Testis (tissue), 3 donors: Measurements from ENCODE around the gene DRAP1. TPM values are rescaled to one million over a fixed set of nuclear protein-coding genes. Genes with fewer than 3 reads are reported as not detected.

Experiments
- DNase-seq: peaks from one replicate; pipeline ENCODE4 v3.0.0-alpha.2; 2019
- H3K27ac ChIP-seq, 2 donors: fragments of 200-600 bp; sonication (generic); one replicate each; pipeline ENCODE4 v1.5.1; 2019
- H3K27me3 ChIP-seq: fragments of 200-600 bp; sonication (generic); one replicate; pipeline ENCODE4 v1.5.1; 2019
- H3K36me3 ChIP-seq: fragments of 200-600 bp; sonication (generic); one replicate; pipeline ENCODE4 v1.5.1; 2017; ENCODE audit warnings: low read depth; ENCODE audit errors: missing control alignments
- H3K4me1 ChIP-seq: fragments of 200-600 bp; sonication (generic); one replicate; pipeline ENCODE4 v1.5.1; 2019
- H3K4me3 ChIP-seq, 2 donors: fragments of 200-600 bp; sonication (generic); one replicate each; pipeline ENCODE4 v1.5.1; 2017 to 2019
- H3K9me3 ChIP-seq: fragments of 200-600 bp; sonication (generic); one replicate; pipeline ENCODE4 v1.5.1; 2017
- POLR2A ChIP-seq: fragments of 450-650 bp; IDR thresholded peaks from one replicate; pipeline ENCODE4 v1.6.1; 2017; ENCODE audit warnings: antibody characterized with exemption, mild to moderate bottlenecking, moderate library complexity
- WGBS, 2 donors: methylation state at CpG; one replicate each; pipeline ENCODE4 v1.1.5; 2018; 5-methylcytosine and 5-hydroxymethylcytosine counted together
- intact Hi-C: fragments of 100-400 bp; cut with DNase I; formaldehyde crosslinking; loops from one replicate; pipeline ENCODE4 v1.15.1; 2023; ENCODE audit warnings: low total_unique reads
- polyA plus RNA-seq: library from polyadenylated mRNA; stranded (reverse); fragments of 350-450 nt; fragmentation: Illumina TruSeq; extraction: RNeasy Lipid Tissue Mini Kit (QIAGEN cat#74804); gene quantifications from one replicate; pipeline ENCODE4 v1.2.3, GENCODE V29; 2014; ENCODE audit warnings: low read depth, low replicate concordance; ENCODE audit not compliant: insufficient read depth
- total RNA-seq, 2 donors: library from RNA; depleted of rRNA; stranded (reverse); fragments of >200 nt; gene quantifications; one replicate each; pipeline ENCODE4 v1.2.3, GENCODE V29; 2016
- TF ChIP-seq, protein P1 (sequence below), 3 experiments: fragments of 450-650 bp in 2 of 3; fragments of 200-600 bp in 1 of 3; sonication (generic) in 1 of 3; IDR thresholded peaks; one replicate each; pipeline ENCODE4 v1.5.1; 2016 to 2019; ENCODE audit warnings: antibody characterized with exemption in 3 of 3, mild to moderate bottlenecking in 2 of 3, moderate library complexity in 1 of 3

DRAP1 gene
- total and polyA plus RNA-seq, 3 donors from 2014 or later: 215 to 304 (median 243) TPM

DNA sequence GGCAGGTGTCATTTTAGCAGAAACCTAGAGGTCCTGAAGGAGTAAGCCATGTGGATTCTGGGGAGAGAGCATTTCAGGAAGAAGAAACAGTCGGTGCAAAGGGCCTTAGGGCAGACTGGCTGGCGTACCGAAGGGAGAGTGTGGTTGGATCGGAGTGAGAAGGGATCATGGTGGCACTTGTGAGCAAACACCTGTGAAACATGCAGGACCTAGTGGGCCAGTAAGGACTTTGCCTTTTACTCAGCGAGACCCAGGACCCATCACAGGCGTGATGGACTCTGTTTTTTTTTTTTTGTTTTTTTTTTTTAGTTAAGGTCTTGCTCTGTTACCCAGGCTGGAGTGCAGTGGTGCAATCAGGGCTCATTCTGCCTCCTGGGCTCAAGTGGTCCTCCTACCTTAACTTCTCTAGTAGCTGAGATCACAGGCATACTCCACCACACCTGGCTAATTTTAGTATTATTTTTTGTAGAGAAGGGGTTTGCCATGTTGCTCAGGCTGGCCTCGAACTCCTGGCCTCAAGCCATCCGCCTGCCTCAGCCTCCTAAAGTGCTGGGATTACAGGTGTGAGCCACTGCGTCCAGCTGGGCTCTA, 22.6 kb downstream of the DRAP1 start:
- H3K9me3 ChIP-seq: no peaks in the 10 kb centered on the region
- intact Hi-C loops: no loop called here
- no peak overlapping the region for H3K4me3 ChIP-seq
- H3K4me1 ChIP-seq: no peaks in the 10 kb centered on the region
- H3K27me3 ChIP-seq: no peaks in the 10 kb centered on the region
- DNase-seq: no peak
- TF ChIP-seq, protein P1, sequence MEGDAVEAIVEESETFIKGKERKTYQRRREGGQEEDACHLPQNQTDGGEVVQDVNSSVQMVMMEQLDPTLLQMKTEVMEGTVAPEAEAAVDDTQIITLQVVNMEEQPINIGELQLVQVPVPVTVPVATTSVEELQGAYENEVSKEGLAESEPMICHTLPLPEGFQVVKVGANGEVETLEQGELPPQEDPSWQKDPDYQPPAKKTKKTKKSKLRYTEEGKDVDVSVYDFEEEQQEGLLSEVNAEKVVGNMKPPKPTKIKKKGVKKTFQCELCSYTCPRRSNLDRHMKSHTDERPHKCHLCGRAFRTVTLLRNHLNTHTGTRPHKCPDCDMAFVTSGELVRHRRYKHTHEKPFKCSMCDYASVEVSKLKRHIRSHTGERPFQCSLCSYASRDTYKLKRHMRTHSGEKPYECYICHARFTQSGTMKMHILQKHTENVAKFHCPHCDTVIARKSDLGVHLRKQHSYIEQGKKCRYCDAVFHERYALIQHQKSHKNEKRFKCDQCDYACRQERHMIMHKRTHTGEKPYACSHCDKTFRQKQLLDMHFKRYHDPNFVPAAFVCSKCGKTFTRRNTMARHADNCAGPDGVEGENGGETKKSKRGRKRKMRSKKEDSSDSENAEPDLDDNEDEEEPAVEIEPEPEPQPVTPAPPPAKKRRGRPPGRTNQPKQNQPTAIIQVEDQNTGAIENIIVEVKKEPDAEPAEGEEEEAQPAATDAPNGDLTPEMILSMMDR (IDR thresholded peaks at IDR 0.05): no peak
- no peak for TF ChIP-seq POLR2A
- H3K27ac ChIP-seq: no peak overlapping the region
- 82% methylated on average over 9 of the region's 9 CpGs for WGBS, 2 donors
- no peaks in the 10 kb centered on the region for H3K36me3 ChIP-seq

DNA sequence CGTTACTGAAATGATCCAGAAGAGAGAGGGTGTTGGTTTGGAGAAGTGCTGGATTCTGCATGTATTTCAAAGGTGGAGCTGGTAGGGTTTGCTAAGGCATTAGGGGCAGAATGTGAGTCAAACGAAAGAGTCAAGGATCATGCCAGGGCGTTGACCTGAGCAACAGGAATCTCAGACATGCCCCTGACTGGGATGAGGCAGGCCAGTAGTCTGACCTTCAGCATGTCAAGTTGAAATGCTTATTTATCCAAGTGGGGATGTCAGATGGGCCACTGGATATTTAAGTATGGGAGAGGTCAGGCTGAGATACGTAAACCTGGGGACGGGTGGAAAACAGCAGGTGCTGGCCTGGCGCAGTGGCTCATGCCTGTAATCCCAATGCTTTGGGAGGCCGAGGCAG, 23.3 kb downstream of the DRAP1 start:
- TF ChIP-seq, protein P1 (IDR thresholded peaks at IDR 0.05): no peak
- TF ChIP-seq POLR2A: no peak
- WGBS, 2 donors: 85 to 86% methylated on average over 7 of the region's 7 CpGs
- Histone ChIP-seq H3K27me3 (no peaks in the 10 kb centered on the region), H3K4me3 (no peak overlapping the region), H3K27ac (no peak overlapping the region), H3K4me1 (no peaks in the 10 kb centered on the region), H3K36me3 (no peaks in the 10 kb centered on the region), H3K9me3 (no peaks in the 10 kb centered on the region)
- DNase-seq: no peak
- intact Hi-C loops: no loop called here

DNA sequence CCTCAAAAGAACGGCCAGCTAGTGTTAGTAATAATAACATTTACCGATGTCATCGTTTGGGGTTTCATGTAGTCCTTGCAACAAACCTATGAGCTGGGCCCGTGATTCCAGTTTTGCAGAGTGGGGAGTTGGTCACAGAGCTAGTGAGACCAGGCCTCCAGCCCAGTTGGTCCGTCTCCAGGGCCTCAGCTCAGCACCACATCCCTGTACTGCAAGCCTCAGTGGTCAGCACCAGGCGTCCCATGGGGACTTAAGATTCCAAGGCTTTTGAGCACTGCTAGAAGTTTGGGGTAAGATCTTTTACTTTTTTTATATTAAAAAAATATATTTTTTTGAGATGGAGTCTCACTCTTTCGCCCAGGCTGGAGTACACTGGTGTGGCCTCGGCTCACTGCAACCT, 25.0 kb downstream of the DRAP1 start:
- no peak overlapping the region for H3K4me3 ChIP-seq
- no peaks in the 10 kb centered on the region for H3K36me3 ChIP-seq
- DNase-seq: no peak
- WGBS, 2 donors: 90 to 94% methylated on average over 8 of the region's 8 CpGs
- H3K4me1 ChIP-seq: no peaks in the 10 kb centered on the region
- no peaks in the 10 kb centered on the region for H3K9me3 ChIP-seq
- no peak overlapping the region for H3K27ac ChIP-seq
- TF ChIP-seq, protein P1 (IDR thresholded peaks at IDR 0.05): no peak
- TF ChIP-seq POLR2A: no peak
- H3K27me3 ChIP-seq: no peaks in the 10 kb centered on the region
- intact Hi-C loops: no loop called here

DNA sequence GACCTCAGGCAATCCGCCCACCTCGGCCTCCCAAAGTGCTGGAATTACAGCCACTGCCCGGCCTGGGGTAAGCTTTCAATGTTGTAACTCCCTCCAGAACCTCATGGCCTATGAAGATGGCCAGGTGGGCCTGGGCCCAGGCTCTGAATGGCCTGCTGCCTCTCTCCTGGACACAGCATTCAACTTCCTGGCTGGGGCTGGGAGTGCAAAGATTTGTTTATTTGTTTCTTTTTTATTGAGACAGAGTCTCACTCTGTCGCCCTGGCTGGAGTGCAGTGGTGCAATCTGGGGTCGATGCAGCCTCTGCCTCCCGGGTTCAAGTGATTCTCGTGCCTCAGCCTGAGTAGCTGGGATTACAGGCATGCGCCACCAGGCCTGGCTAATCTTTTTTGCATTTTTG, 25.5 kb downstream of the DRAP1 start:
- Histone ChIP-seq H3K4me3 (no peak overlapping the region), H3K27me3 (no peaks in the 10 kb centered on the region), H3K27ac (no peak overlapping the region), H3K36me3 (no peaks in the 10 kb centered on the region), H3K4me1 (no peaks in the 10 kb centered on the region), H3K9me3 (no peaks in the 10 kb centered on the region)
- TF ChIP-seq, protein P1 (IDR thresholded peaks at IDR 0.05): no peak
- no peak for TF ChIP-seq POLR2A
- intact Hi-C loops: no loop called here
- no peak for DNase-seq
- WGBS, 2 donors: 50 to 65% methylated on average over 8 of the region's 8 CpGs

DNA sequence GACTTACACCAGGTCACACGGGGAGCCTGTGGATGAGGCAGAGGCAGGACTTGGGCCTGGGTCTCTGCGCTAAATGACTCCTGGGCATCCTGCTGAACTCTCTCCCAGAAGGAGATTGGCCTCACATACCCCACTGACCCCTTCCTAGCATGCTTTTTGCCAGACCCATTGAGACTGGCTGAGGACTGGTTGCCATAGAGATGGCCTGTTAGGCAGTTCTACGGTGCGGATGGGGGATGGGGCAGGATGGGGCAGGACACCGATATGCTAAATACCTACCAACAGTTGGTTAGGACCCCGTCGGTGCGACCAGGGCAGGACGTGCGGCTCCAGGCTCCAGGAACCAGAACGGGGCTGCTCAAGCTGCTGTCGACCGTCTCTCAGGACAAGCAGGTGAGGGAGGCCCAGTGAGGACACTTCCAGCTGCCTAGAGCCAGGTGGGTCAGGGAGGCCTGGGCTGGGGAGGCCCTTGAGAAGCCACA, 26.2 kb downstream of the DRAP1 start, which contains the start of gene TSGA10IP:
TSGA10IP (plus strand) TSS at position 51 of the 482 bp plus-strand sequence; CDS start at position 247, 196 bp downstream.
- H3K27ac ChIP-seq: no peak within 1 kb of the TSS
- H3K9me3 ChIP-seq: no peaks in the 10 kb centered on the region
- H3K4me1 ChIP-seq: no peaks in the 10 kb centered on the region
- H3K27me3 ChIP-seq: no peaks in the 10 kb centered on the region
- WGBS, 2 donors: 69 to 81% methylated on average over 10 to 13 of the region's 13 CpGs
- no peak within 1 kb of the TSS for H3K4me3 ChIP-seq
- DNase-seq: no peak
- intact Hi-C loops: no loop called here
- no peaks in the 10 kb centered on the region for H3K36me3 ChIP-seq
- TF ChIP-seq, protein P1 (IDR thresholded peaks at IDR 0.05): no peak
- no peak for TF ChIP-seq POLR2A
